Body of pancreas (tissue), 4 donors: ENCODE data around the gene MAB21L2.

Source experiments
- CTCF ChIP-seq, 7 experiments: fragments of 450-650 bp in 4 of 7; fragments of 200-600 bp in 3 of 7; sonication (generic) in 3 of 7; IDR thresholded peaks; one replicate each; pipeline ENCODE4 v1.5.1; 2016 to 2019; ENCODE audit warnings: antibody characterized with exemption in 7 of 7
- POLR2A ChIP-seq, 3 donors: fragments of 450-650 bp; IDR thresholded peaks; one replicate each; pipeline ENCODE4 v1.6.1; 2016; ENCODE audit warnings: antibody characterized with exemption in 3 of 3, mild to moderate bottlenecking in 2 of 3

DNA sequence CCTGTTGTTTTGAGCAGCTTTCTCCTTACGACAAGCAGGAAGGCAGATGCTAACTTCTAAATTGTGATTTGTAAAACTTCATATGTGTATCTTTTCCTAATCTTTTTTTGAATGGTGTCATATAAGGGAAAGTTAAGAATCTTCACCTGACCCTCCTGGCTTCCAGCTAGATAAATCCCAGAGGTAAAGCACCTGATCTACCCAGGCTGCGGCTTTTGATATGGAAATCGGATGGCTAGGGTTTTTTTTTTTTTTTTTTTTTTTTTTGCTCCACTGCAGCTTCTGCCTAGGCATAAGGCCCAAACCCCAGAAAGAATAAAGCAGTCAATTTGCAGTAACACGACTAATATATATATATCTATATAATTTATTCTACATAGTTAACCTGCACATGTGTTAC is 10.0 kb downstream of the MAB21L2 start:
- TF ChIP-seq CTCF (IDR thresholded peaks at IDR 0.05) (no peak), POLR2A (IDR thresholded peaks at IDR 0.05) (no peak)
